Parathyroid adenoma (tissue), 2 donors: ENCODE results near the gene OR10T2.
"Not testable (repeated sequence)": the region's sequence is repeated elsewhere in the genome, so short reads cannot be mapped to it uniquely, and the experiment has no call there.

Experiments used
- H2AFZ ChIP-seq: fragments of 300-600 bp; sonication (generic); one replicate; pipeline ENCODE4 v1.7.0; 2017; ENCODE audit warnings: antibody characterized with exemption, mild to moderate bottlenecking
- H3K27ac ChIP-seq: fragments of 300-600 bp; sonication (generic); one replicate; pipeline ENCODE4 v1.7.0; 2017
- H3K27me3 ChIP-seq: fragments of 300-600 bp; sonication (generic); one replicate; pipeline ENCODE4 v1.7.0; 2017; ENCODE audit warnings: low read length; ENCODE audit not compliant: control insufficient read depth, insufficient read depth
- H3K36me3 ChIP-seq: fragments of 300-600 bp; sonication (generic); one replicate; pipeline ENCODE4 v1.7.0; 2017; ENCODE audit warnings: low read length; ENCODE audit not compliant: control insufficient read depth, insufficient read depth
- H3K4me1 ChIP-seq: fragments of 300-600 bp; sonication (generic); one replicate; pipeline ENCODE4 v1.7.0; 2017; ENCODE audit warnings: control low read depth
- H3K4me2 ChIP-seq: fragments of 300-600 bp; sonication (generic); one replicate; pipeline ENCODE4 v1.7.0; 2017; ENCODE audit warnings: low read length
- H3K4me3 ChIP-seq: fragments of 300-600 bp; sonication (generic); one replicate; pipeline ENCODE4 v1.7.0; 2017; ENCODE audit warnings: low read depth, low read length
- H3K79me2 ChIP-seq: fragments of 300-600 bp; sonication (generic); one replicate; pipeline ENCODE4 v1.7.0; 2017; ENCODE audit warnings: control low read depth
- H3K9ac ChIP-seq: fragments of 300-600 bp; sonication (generic); one replicate; pipeline ENCODE4 v1.7.0; 2017; ENCODE audit warnings: mild to moderate bottlenecking
- H3K9me3 ChIP-seq: fragments of 300-600 bp; sonication (generic); one replicate; pipeline ENCODE4 v1.7.0; 2017; ENCODE audit warnings: low read length; ENCODE audit not compliant: control insufficient read depth
- CTCF ChIP-seq: fragments of 300-600 bp; sonication (generic); IDR thresholded peaks from one replicate; pipeline ENCODE4 v1.7.0; 2017; ENCODE audit warnings: antibody characterized with exemption, mild to moderate bottlenecking
- donor health status: primary hyperparathyroidism.

The OR10T2 gene

DNA sequence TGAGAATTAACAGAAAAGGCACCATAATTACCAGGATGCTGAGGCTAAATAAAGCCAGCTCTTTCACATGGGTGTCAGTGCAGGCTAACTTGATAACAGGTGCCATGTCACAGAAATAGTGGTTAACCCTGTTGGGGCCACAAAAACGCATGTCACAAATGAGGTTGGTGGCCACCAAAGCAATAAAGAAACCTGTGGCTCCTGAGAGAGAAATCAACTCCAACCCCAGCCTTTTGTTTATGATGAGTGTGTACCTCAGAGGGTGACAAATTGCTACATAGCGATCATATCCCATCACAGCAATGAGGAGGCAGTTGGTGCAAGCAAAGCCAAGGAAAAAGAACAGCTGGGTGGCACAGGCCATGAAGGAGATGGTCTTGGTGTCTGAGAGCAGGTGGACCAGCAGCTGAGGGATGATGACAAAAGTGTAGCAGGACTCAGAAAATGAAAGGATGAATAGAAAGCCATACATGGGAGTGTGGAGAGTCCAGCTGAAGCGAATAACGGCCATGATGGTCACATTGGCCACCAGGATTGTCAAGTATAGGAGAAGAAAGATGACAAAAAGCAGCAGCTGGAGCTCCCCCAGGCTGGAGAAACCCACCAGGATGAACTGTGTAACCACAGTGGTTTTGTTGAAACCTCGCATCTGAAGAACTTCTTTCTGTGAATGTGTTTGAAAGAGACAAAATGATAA lies at the start of gene OR10T2:
Gene OR10T2, minus strand, starts transcription at position 649 of the 697 bp plus-strand sequence. Its CDS starts 0 bp downstream, at position 649.
- H3K79me2 ChIP-seq: no peaks in the 10 kb centered on the region
- no peak within 1 kb of the TSS for H2AFZ ChIP-seq
- H3K27ac ChIP-seq: no peak within 1 kb of the TSS
- no peak within 1 kb of the TSS for H3K4me2 ChIP-seq
- H3K9me3 ChIP-seq: no peaks in the 10 kb centered on the region
- H3K4me1 ChIP-seq: no peaks in the 10 kb centered on the region
- no peak within 1 kb of the TSS for H3K9ac ChIP-seq
- H3K27me3 ChIP-seq: no peaks in the 10 kb centered on the region
- no peak for TF ChIP-seq CTCF
- H3K36me3 ChIP-seq: no peaks in the 10 kb centered on the region
- H3K4me3 ChIP-seq: no peak within 1 kb of the TSS

- Histone ChIP-seq H3K27ac (no peak overlapping the region), H3K79me2 (no peaks in the 10 kb centered on the region), H3K4me2 (no peak overlapping the region), H3K9ac (no peak overlapping the region), H3K27me3 (no peaks in the 10 kb centered on the region), H3K4me1 (no peaks in the 10 kb centered on the region), H2AFZ (no peak overlapping the region), H3K9me3 (no peaks in the 10 kb centered on the region), H3K36me3 (no peaks in the 10 kb centered on the region), H3K4me3 (no peak overlapping the region)
- no peak for TF ChIP-seq CTCF
Observed at GRCh38 chr1:158445376-158445775, 46.1 kb upstream of the OR10T2 start.

- no peaks in the 10 kb centered on the region for H3K27me3 ChIP-seq
- H3K36me3 ChIP-seq: no peaks in the 10 kb centered on the region
- H3K4me3 ChIP-seq: no peak overlapping the region
- no peak overlapping the region for H2AFZ ChIP-seq
- no peak overlapping the region for H3K9ac ChIP-seq
- no peak overlapping the region for H3K27ac ChIP-seq
- no peaks in the 10 kb centered on the region for H3K79me2 ChIP-seq
- no peak overlapping the region for H3K4me2 ChIP-seq
- no peaks in the 10 kb centered on the region for H3K4me1 ChIP-seq
- TF ChIP-seq CTCF: no peak
- no peaks in the 10 kb centered on the region for H3K9me3 ChIP-seq
Observed at GRCh38 chr1:158434741-158435140, 35.5 kb upstream of the OR10T2 start.

DNA sequence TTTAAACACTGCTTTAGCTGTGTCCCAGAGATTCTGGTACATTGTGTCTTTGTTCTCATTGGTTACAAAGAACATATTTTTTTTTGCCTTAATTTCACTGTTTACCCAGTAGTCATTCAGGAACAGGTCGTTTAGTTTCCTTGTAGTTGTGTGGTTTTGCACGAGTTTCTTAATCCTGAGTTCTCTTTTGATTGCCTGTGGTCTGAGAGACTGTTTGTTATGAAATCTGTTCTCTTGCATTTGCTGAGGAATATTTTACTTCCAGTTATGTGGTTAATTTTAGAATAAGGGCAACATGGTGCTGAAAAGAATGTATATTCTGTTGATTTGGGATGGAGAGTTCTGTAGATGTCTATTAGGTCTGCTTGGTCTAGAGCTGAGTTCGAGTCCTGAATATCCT lies 30.9 kb upstream of the OR10T2 start:
- not testable (repeated sequence) for H3K4me1 ChIP-seq, H2AFZ ChIP-seq, H3K36me3 ChIP-seq, H3K79me2 ChIP-seq, H3K4me3 ChIP-seq, H3K4me2 ChIP-seq, H3K27me3 ChIP-seq, H3K9me3 ChIP-seq, H3K9ac ChIP-seq, H3K27ac ChIP-seq

- Histone ChIP-seq H3K27me3 (no peaks in the 10 kb centered on the region), H3K9me3 (no peaks in the 10 kb centered on the region), H3K4me2 (no peak within 1 kb of the TSS), H3K36me3 (no peaks in the 10 kb centered on the region), H2AFZ (no peak within 1 kb of the TSS), H3K4me3 (no peak within 1 kb of the TSS), H3K4me1 (no peaks in the 10 kb centered on the region), H3K9ac (no peak within 1 kb of the TSS), H3K79me2 (no peaks in the 10 kb centered on the region), H3K27ac (no peak within 1 kb of the TSS)
- no peak for TF ChIP-seq CTCF
Observed at GRCh38 chr1:158426137-158426536, 26.9 kb upstream of the OR10T2 start, which contains the start of gene OR10K2. TSS of gene OR10K2 (minus strand) at chr1:158426237. CDS start at chr1:158420866, 5,371 bp downstream.
